Loucy (cell line): ENCODE measurements around the gene CUBN.

ENCODE experiments used
- EZH2phosphoT487 ChIP-seq: fragments of 200-600 bp; IDR thresholded peaks from 2 replicates; pipeline ENCODE4 v1.6.1; 2018; ENCODE audit warnings: antibody characterized with exemption, mild to moderate bottlenecking, moderate library complexity, borderline replicate concordance
- TF ChIP-seq, protein P1 (sequence below): fragments of 200-600 bp; sonication (generic); conservative IDR thresholded peaks from 2 replicates; pipeline ENCODE4 v1.5.1; 2014; ENCODE audit warnings: mild to moderate bottlenecking, antibody characterized with exemption, low read length

GRCh38 chr10:16930540-16930939 lies 199.1 kb downstream of the CUBN start:
- TF ChIP-seq, protein P1, sequence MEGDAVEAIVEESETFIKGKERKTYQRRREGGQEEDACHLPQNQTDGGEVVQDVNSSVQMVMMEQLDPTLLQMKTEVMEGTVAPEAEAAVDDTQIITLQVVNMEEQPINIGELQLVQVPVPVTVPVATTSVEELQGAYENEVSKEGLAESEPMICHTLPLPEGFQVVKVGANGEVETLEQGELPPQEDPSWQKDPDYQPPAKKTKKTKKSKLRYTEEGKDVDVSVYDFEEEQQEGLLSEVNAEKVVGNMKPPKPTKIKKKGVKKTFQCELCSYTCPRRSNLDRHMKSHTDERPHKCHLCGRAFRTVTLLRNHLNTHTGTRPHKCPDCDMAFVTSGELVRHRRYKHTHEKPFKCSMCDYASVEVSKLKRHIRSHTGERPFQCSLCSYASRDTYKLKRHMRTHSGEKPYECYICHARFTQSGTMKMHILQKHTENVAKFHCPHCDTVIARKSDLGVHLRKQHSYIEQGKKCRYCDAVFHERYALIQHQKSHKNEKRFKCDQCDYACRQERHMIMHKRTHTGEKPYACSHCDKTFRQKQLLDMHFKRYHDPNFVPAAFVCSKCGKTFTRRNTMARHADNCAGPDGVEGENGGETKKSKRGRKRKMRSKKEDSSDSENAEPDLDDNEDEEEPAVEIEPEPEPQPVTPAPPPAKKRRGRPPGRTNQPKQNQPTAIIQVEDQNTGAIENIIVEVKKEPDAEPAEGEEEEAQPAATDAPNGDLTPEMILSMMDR: no peak
- no peak for TF ChIP-seq EZH2phosphoT487
